ENCODE results near the gene RPL3. TPM values are rescaled to one million over a fixed set of nuclear protein-coding genes. Genes with fewer than 3 reads are reported as not detected.
A peak's percentile ranks its signal among the peaks of the same experiment; 100 is the strongest.

RPL3 gene
- total and polyA plus RNA-seq, 3 experiments from 2014 or later = 2,574 to 3,654 (median 2,607) TPM

DNA sequence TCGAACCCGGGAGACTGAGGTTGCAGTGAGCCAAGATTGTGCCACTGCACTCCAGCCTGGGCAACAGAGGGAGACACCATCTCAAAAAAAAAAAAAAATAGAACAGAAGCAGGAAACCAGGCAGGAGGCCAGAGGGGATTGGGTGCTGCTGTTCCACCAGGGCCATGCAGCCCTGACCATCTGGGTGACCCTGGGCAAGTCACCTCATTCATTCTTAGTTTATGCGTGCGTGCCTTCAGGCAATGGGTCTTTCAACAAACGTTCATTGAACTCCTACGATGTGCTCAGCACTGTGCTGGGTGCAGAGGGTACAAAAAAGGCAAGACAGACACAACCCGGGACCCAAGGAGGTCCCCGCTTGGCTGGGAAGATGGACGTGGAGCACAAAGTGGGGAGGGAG lies 18.3 kb downstream of the RPL3 start:
- H3K4me1 Mint-ChIP-seq = peaks cover 9 to 13% (median 13%) of the 10 kb centered on the region in 3 donors
- H3K27ac Mint-ChIP-seq = peak overlapping the region in 1 of 8 donors; percentile 69
- no peak overlapping the region for H3K4me3 Mint-ChIP-seq
- peaks cover 17 to 34% of the 10 kb centered on the region in 2 donors for H3K27me3 Mint-ChIP-seq
- CTCF ChIA-PET = interaction anchor here (1.5 to 8.1 kb wide), 2 partner anchors 12 to 128 kb away, joined by 3 to 113 read pairs; no protein-coding TSS in a partner anchor
- Histone ChIP-seq H3K4me1 (ENCODE audit: insufficient read depth, low read length) (no peaks in the 10 kb centered on the region), H3K4me3 (ENCODE audit: low read length) (no peak overlapping the region), H3K27ac (ENCODE audit: low read depth, low read length) (no peak overlapping the region), H3K9me3 (ENCODE audit: low read length) (no peaks in the 10 kb centered on the region), H3K27me3 (ENCODE audit: insufficient read depth, low read length, poor library complexity, severe bottlenecking) (no peaks in the 10 kb centered on the region), H3K36me3 (ENCODE audit: insufficient read depth, low read length) (no peaks in the 10 kb centered on the region)
- no peaks in the 10 kb centered on the region for H3K9me3 Mint-ChIP-seq
- no peaks in the 10 kb centered on the region for H3K36me3 Mint-ChIP-seq
- DNase-seq = no peak
- POLR2A ChIA-PET = no interaction called here

DNA sequence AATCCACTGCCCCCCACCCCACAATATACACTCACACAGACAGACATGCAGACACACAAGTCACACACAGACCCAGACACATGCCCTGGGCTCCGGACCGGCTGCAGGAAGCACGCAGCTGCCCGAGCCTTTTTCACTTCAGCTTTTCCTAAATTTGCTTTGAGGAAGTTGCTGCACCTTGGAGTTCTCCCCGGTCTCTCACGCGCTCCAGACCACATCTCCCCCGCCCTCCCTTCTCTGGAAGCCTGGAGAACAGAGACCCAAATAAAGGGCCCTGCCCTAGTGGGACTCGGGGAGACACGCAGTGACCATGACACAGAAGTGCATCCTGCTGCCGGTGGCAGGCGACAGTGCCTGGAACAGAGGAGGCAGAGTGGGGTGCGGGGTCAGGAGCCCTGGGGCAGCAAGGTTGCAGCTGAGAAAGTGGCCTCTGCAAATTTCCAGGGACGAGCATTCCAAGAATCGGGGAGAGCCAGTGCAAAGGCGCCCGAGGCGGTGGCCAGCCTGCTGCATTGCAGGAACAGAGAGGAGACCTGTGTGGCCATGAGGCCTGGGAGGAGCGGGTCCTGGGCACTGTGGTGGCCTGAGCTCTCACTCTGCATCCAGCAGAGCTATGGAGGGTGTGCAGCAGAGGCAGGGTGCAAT lies 19.1 kb downstream of the RPL3 start:
- POLR2A ChIA-PET = no interaction called here
- H3K4me1 Mint-ChIP-seq = peaks cover 9 to 13% (median 13%) of the 10 kb centered on the region in 3 donors
- peaks cover 17 to 34% of the 10 kb centered on the region in 2 donors for H3K27me3 Mint-ChIP-seq
- H3K4me3 Mint-ChIP-seq = no peak overlapping the region
- Histone ChIP-seq H3K4me1 (ENCODE audit: insufficient read depth, low read length) (no peaks in the 10 kb centered on the region), H3K9me3 (ENCODE audit: low read length) (no peaks in the 10 kb centered on the region), H3K4me3 (ENCODE audit: low read length) (no peak overlapping the region), H3K27ac (ENCODE audit: low read depth, low read length) (peak overlapping the region; percentile 38), H3K27me3 (ENCODE audit: insufficient read depth, low read length, poor library complexity, severe bottlenecking) (no peaks in the 10 kb centered on the region), H3K36me3 (ENCODE audit: insufficient read depth, low read length) (no peaks in the 10 kb centered on the region)
- no peaks in the 10 kb centered on the region for H3K9me3 Mint-ChIP-seq
- no peak overlapping the region for H3K27ac Mint-ChIP-seq
- H3K36me3 Mint-ChIP-seq = no peaks in the 10 kb centered on the region
- CTCF ChIA-PET = interaction anchor here (1.5 to 8.1 kb wide), 3 partner anchors 12 to 128 kb away, joined by 3 to 113 read pairs (median 3); no protein-coding TSS in a partner anchor
- DNase-seq = no peak

- ChIA-PET CTCF (interaction anchor here (1.1 to 1.6 kb wide), 2 partner anchors 10 to 84 kb away, joined by 3 read pairs; no protein-coding TSS in a partner anchor), POLR2A (no interaction called here)
- H3K4me3 ChIP-seq (ENCODE audit: low read length) = no peak overlapping the region
- H3K4me1 ChIP-seq (ENCODE audit: insufficient read depth, low read length) = no peaks in the 10 kb centered on the region
- Mint-ChIP-seq H3K4me3 (no peak overlapping the region), H3K36me3 (no peaks in the 10 kb centered on the region), H3K9me3 (no peaks in the 10 kb centered on the region), H3K27me3 (peaks cover 17 to 34% of the 10 kb centered on the region in 2 donors), H3K4me1 (peaks cover 9 to 13% (median 13%) of the 10 kb centered on the region in 3 donors), H3K27ac (no peak overlapping the region)
- no peaks in the 10 kb centered on the region for H3K36me3 ChIP-seq (ENCODE audit: insufficient read depth, low read length)
- no peak for DNase-seq
- no peaks in the 10 kb centered on the region for H3K9me3 ChIP-seq (ENCODE audit: low read length)
- no peaks in the 10 kb centered on the region for H3K27me3 ChIP-seq (ENCODE audit: insufficient read depth, low read length, poor library complexity, severe bottlenecking)
- H3K27ac ChIP-seq (ENCODE audit: low read depth, low read length) = peak overlapping the region; percentile 38
Measured at GRCh38 chr22:39299829-39300178, 19.6 kb downstream of the RPL3 start.

GRCh38 chr22:39298241-39298987 lies 21.0 kb downstream of the RPL3 start:
- no peak overlapping the region for H3K4me3 ChIP-seq (ENCODE audit: low read length)
- H3K36me3 ChIP-seq (ENCODE audit: insufficient read depth, low read length) = no peaks in the 10 kb centered on the region
- Mint-ChIP-seq H3K27me3 (peaks cover 17 to 37% of the 10 kb centered on the region in 2 donors), H3K36me3 (no peaks in the 10 kb centered on the region), H3K27ac (no peak overlapping the region), H3K9me3 (no peaks in the 10 kb centered on the region), H3K4me3 (no peak overlapping the region), H3K4me1 (peaks cover 9 to 13% (median 13%) of the 10 kb centered on the region in 3 donors)
- no peaks in the 10 kb centered on the region for H3K9me3 ChIP-seq (ENCODE audit: low read length)
- no peak for DNase-seq
- H3K27ac ChIP-seq (ENCODE audit: low read depth, low read length) = no peak overlapping the region
- H3K4me1 ChIP-seq (ENCODE audit: insufficient read depth, low read length) = no peaks in the 10 kb centered on the region
- H3K27me3 ChIP-seq (ENCODE audit: insufficient read depth, low read length, poor library complexity, severe bottlenecking) = no peaks in the 10 kb centered on the region
- ChIA-PET CTCF (interaction anchor here (1.0 to 1.8 kb wide), 4 partner anchors 8 to 83 kb away, joined by 3 to 5 read pairs (median 3); no protein-coding TSS in a partner anchor), POLR2A (no interaction called here)

DNA sequence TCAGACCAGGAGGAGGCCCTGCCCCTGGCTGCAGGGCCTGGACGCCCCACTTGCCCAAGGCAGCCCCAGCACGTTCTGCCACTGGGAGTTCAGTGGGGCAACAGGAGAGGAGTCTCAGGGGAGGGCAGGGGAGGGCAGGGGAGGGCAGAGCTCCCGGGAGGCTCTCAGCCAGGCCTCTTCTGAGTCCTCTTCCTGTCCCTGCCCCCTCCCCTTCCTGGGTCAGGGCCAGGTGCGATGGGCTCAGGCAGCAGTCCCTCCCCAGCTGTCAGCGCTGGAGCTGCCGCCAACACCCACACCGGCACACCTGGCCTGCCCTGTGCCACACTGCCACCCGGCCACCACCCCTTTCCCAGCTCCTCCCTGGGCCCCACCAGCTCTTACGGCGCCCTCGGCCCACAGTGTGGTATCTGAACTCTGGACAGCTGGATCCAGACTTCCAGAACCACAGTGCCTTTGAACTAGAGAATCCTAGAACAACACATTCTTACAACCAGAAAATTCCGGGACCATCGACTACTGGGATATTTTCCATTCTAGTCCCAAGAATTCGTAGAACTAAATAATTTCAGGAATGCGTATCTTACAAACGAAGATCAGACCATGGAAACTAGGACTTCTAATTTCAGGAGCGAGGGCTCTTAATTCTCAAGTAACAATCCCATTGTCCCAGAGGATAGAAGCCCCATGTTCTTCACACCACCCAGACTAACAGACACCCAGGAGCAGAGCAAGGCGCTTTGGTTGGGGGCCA lies 21.8 kb downstream of the RPL3 start:
- no peak overlapping the region for H3K4me3 Mint-ChIP-seq
- peaks cover 9 to 13% (median 13%) of the 10 kb centered on the region in 3 donors for H3K4me1 Mint-ChIP-seq
- ChIA-PET POLR2A (no interaction called here), CTCF (interaction anchor here (1.0 to 1.8 kb wide), 2 partner anchors 9 to 13 kb away, joined by 3 to 5 read pairs; no protein-coding TSS in a partner anchor)
- peaks cover 17 to 38% of the 10 kb centered on the region in 2 donors for H3K27me3 Mint-ChIP-seq
- no peak for DNase-seq
- no peaks in the 10 kb centered on the region for H3K9me3 Mint-ChIP-seq
- H3K27me3 ChIP-seq (ENCODE audit: insufficient read depth, low read length, poor library complexity, severe bottlenecking) = no peaks in the 10 kb centered on the region
- H3K27ac Mint-ChIP-seq = peak overlapping the region in 1 of 8 donors; percentile 12
- H3K36me3 ChIP-seq (ENCODE audit: insufficient read depth, low read length) = no peaks in the 10 kb centered on the region
- H3K9me3 ChIP-seq (ENCODE audit: low read length) = no peaks in the 10 kb centered on the region
- H3K4me3 ChIP-seq (ENCODE audit: low read length) = no peak overlapping the region
- no peaks in the 10 kb centered on the region for H3K36me3 Mint-ChIP-seq
- no peak overlapping the region for H3K27ac ChIP-seq (ENCODE audit: low read depth, low read length)
- H3K4me1 ChIP-seq (ENCODE audit: insufficient read depth, low read length) = no peaks in the 10 kb centered on the region

GRCh38 chr22:39296981-39297489 lies 22.4 kb downstream of the RPL3 start:
- no peaks in the 10 kb centered on the region for H3K36me3 Mint-ChIP-seq
- Histone ChIP-seq H3K4me3 (ENCODE audit: low read length) (no peak overlapping the region), H3K27ac (ENCODE audit: low read depth, low read length) (no peak overlapping the region), H3K27me3 (ENCODE audit: insufficient read depth, low read length, poor library complexity, severe bottlenecking) (no peaks in the 10 kb centered on the region), H3K4me1 (ENCODE audit: insufficient read depth, low read length) (no peaks in the 10 kb centered on the region), H3K36me3 (ENCODE audit: insufficient read depth, low read length) (no peaks in the 10 kb centered on the region), H3K9me3 (ENCODE audit: low read length) (no peaks in the 10 kb centered on the region)
- no peak overlapping the region for H3K27ac Mint-ChIP-seq
- no peak overlapping the region for H3K4me3 Mint-ChIP-seq
- ChIA-PET POLR2A (no interaction called here), CTCF (interaction anchor here (1.0 to 1.8 kb wide), 2 partner anchors 10 to 14 kb away, joined by 3 to 5 read pairs; no protein-coding TSS in a partner anchor)
- peaks cover 15 to 38% of the 10 kb centered on the region in 2 donors for H3K27me3 Mint-ChIP-seq
- no peak for DNase-seq
- no peaks in the 10 kb centered on the region for H3K9me3 Mint-ChIP-seq
- peaks cover 9 to 13% (median 12%) of the 10 kb centered on the region in 3 donors for H3K4me1 Mint-ChIP-seq

DNA sequence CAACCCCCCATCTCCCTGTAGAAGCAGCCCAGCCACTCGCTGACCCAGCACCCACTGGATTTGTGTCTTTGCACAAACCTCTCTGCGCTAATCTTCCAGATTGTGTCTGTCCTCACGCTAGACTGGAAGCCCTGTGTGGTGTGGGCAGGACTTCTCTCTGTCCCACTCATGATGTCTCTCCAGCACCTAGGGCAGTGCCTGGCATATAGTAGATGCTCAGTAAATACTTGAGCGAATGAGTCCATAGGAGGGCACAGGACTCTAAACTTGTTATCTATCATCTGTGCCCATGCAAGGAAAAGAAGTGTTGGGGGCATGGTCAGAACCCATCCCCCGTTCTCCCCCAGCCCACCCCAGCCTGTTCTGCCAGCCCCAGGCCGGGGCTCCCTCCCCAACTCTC lies 22.9 kb downstream of the RPL3 start:
- peaks cover 15 to 38% of the 10 kb centered on the region in 2 donors for H3K27me3 Mint-ChIP-seq
- POLR2A ChIA-PET = no interaction called here
- CTCF ChIA-PET = no interaction called here
- no peaks in the 10 kb centered on the region for H3K9me3 Mint-ChIP-seq
- Histone ChIP-seq H3K27ac (ENCODE audit: low read depth, low read length) (no peak overlapping the region), H3K4me1 (ENCODE audit: insufficient read depth, low read length) (no peaks in the 10 kb centered on the region), H3K36me3 (ENCODE audit: insufficient read depth, low read length) (no peaks in the 10 kb centered on the region), H3K4me3 (ENCODE audit: low read length) (no peak overlapping the region), H3K9me3 (ENCODE audit: low read length) (no peaks in the 10 kb centered on the region), H3K27me3 (ENCODE audit: insufficient read depth, low read length, poor library complexity, severe bottlenecking) (no peaks in the 10 kb centered on the region)
- peaks cover 9 to 13% (median 12%) of the 10 kb centered on the region in 3 donors for H3K4me1 Mint-ChIP-seq
- no peak overlapping the region for H3K4me3 Mint-ChIP-seq
- DNase-seq = no peak
- no peaks in the 10 kb centered on the region for H3K36me3 Mint-ChIP-seq
- peak overlapping the region in 1 of 8 donors; percentile 73 for H3K27ac Mint-ChIP-seq

Data from CD8-positive, alpha-beta memory T cell (primary cell).